Measurements from ENCODE around the gene WDR27. TPM values are rescaled to one million over a fixed set of nuclear protein-coding genes. Genes with fewer than 3 reads are reported as not detected.

The WDR27 gene
- 10 to 100 TPM; 30.7 to 69.5 (median 57.8) TPM for total RNA-seq
- 10 to 100 TPM; 17.6 to 26.6 (median 22.6) TPM for polyA plus RNA-seq
- long read RNA-seq, donor 1, partial matches to known transcripts = 5 of 7 reads
- long read RNA-seq, donor 1, other reads (novel, unspliced or antisense) = 0 of 7 reads
- long read RNA-seq, donor 2, partial matches to known transcripts = 0 of 1 reads
- long read RNA-seq, donor 2, other reads (novel, unspliced or antisense) = 0 of 1 reads

GRCh38 chr6:169701954-169702839 lies at the start of gene WDR27, which contains the start of gene C6orf120:
Gene WDR27 (minus strand): TSS chr6:169702029. CDS start chr6:169689005, 13,024 bp downstream.
Gene C6orf120 (plus strand): TSS chr6:169702126. CDS start chr6:169702460, 334 bp downstream.
- Histone ChIP-seq H3K9me3 (no peaks in the 10 kb centered on the region), H3K27ac (peak within 1 kb of the TSS; percentile 91 to 99 (median 98)), H3K36me3 (peaks cover 0 to 31% (median 5%) of the 10 kb centered on the region in 6 donors), H3K27me3 (replicated peaks in 1 of 7) (no peaks in the 10 kb centered on the region), H3K4me1 (peaks cover 35 to 71% (median 56%) of the 10 kb centered on the region in 6 donors), H3K4me3 (peak within 1 kb of the TSS; percentile 76 to 98 (median 92))
- peak; percentile 99 for DNase-seq
- TF ChIP-seq POLR2A (IDR thresholded peaks at IDR 0.05) = peak; percentile 6 to 90 (median 48)
- TF ChIP-seq POLR2AphosphoS5 (IDR thresholded peaks at IDR 0.05) = peak; percentile 98 to 99 (median 99)
- TF ChIP-seq, protein P1, sequence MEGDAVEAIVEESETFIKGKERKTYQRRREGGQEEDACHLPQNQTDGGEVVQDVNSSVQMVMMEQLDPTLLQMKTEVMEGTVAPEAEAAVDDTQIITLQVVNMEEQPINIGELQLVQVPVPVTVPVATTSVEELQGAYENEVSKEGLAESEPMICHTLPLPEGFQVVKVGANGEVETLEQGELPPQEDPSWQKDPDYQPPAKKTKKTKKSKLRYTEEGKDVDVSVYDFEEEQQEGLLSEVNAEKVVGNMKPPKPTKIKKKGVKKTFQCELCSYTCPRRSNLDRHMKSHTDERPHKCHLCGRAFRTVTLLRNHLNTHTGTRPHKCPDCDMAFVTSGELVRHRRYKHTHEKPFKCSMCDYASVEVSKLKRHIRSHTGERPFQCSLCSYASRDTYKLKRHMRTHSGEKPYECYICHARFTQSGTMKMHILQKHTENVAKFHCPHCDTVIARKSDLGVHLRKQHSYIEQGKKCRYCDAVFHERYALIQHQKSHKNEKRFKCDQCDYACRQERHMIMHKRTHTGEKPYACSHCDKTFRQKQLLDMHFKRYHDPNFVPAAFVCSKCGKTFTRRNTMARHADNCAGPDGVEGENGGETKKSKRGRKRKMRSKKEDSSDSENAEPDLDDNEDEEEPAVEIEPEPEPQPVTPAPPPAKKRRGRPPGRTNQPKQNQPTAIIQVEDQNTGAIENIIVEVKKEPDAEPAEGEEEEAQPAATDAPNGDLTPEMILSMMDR (IDR thresholded peaks at IDR 0.05 in 8 of 11, conservative IDR thresholded peaks at IDR 0.05 in 3 of 11) = peak in 8 of 11 experiments; percentile 11 to 43 (median 34)
- 0 to 1% (median 0%) methylated on average over 12 to 92 of the region's 92 CpGs for WGBS, 5 donors
- intact Hi-C loops (cut with DNase I; ENCODE audit: low total_unique reads) = no loop called here

GRCh38 chr6:169746556-169746955 lies 44.7 kb upstream of the WDR27 start:
- Histone ChIP-seq H3K4me3 (no peak overlapping the region), H3K27ac (no peak overlapping the region), H3K4me1 (peaks cover 6 to 22% (median 15%) of the 10 kb centered on the region in 6 donors), H3K9me3 (peaks cover 0 to 22% (median 15%) of the 10 kb centered on the region in 8 donors), H3K27me3 (replicated peaks in 1 of 7) (no peaks in the 10 kb centered on the region), H3K36me3 (no peaks in the 10 kb centered on the region)
- no peak for DNase-seq
- TF ChIP-seq POLR2AphosphoS5 (IDR thresholded peaks at IDR 0.05) (no peak), POLR2A (IDR thresholded peaks at IDR 0.05) (no peak)
- TF ChIP-seq, protein P1 (IDR thresholded peaks at IDR 0.05 in 8 of 11, conservative IDR thresholded peaks at IDR 0.05 in 3 of 11) = no peak
- 89 to 94% (median 93%) methylated on average over 1 of the region's 1 CpG for WGBS, 5 donors
- intact Hi-C loops (cut with DNase I; ENCODE audit: low total_unique reads) = no loop called here

- no peak for DNase-seq
- Histone ChIP-seq H3K27me3 (replicated peaks in 1 of 7) (no peaks in the 10 kb centered on the region), H3K4me3 (no peak overlapping the region), H3K27ac (no peak overlapping the region), H3K9me3 (peaks cover 0 to 22% (median 15%) of the 10 kb centered on the region in 8 donors), H3K36me3 (no peaks in the 10 kb centered on the region), H3K4me1 (peaks cover 4 to 14% (median 10%) of the 10 kb centered on the region in 6 donors)
- 89 to 93% (median 91%) methylated on average over 3 of the region's 3 CpGs for WGBS, 5 donors
- intact Hi-C loops (cut with DNase I; ENCODE audit: low total_unique reads) = no loop called here
- TF ChIP-seq POLR2AphosphoS5 (IDR thresholded peaks at IDR 0.05) (no peak), POLR2A (IDR thresholded peaks at IDR 0.05) (no peak)
- TF ChIP-seq, protein P1 (IDR thresholded peaks at IDR 0.05 in 8 of 11, conservative IDR thresholded peaks at IDR 0.05 in 3 of 11) = no peak
Observed at GRCh38 chr6:169745405-169745804, 43.6 kb upstream of the WDR27 start.

GRCh38 chr6:169741344-169741743 lies 39.5 kb upstream of the WDR27 start:
- no peaks in the 10 kb centered on the region for H3K4me1 ChIP-seq
- intact Hi-C loops (cut with DNase I; ENCODE audit: low total_unique reads) = no loop called here
- TF ChIP-seq POLR2A (IDR thresholded peaks at IDR 0.05) (no peak), POLR2AphosphoS5 (IDR thresholded peaks at IDR 0.05) (no peak)
- TF ChIP-seq, protein P1 (IDR thresholded peaks at IDR 0.05 in 8 of 11, conservative IDR thresholded peaks at IDR 0.05 in 3 of 11) = no peak
- H3K27ac ChIP-seq = no peak overlapping the region
- H3K27me3 ChIP-seq (replicated peaks in 1 of 7) = no peaks in the 10 kb centered on the region
- H3K9me3 ChIP-seq = peaks cover 0 to 15% (median 11%) of the 10 kb centered on the region in 8 donors
- no peak overlapping the region for H3K4me3 ChIP-seq
- no peaks in the 10 kb centered on the region for H3K36me3 ChIP-seq
- no peak for DNase-seq

Measured in spleen (tissue), 13 donors.